ENCODE measurements around the gene MEIG1.
A peak's percentile ranks its signal among the peaks of the same experiment; 100 is the strongest.
"Not testable (repeated sequence)": the region's sequence is repeated elsewhere in the genome, so short reads cannot be mapped to it uniquely, and the experiment has no call there.

The MEIG1 gene

DNA sequence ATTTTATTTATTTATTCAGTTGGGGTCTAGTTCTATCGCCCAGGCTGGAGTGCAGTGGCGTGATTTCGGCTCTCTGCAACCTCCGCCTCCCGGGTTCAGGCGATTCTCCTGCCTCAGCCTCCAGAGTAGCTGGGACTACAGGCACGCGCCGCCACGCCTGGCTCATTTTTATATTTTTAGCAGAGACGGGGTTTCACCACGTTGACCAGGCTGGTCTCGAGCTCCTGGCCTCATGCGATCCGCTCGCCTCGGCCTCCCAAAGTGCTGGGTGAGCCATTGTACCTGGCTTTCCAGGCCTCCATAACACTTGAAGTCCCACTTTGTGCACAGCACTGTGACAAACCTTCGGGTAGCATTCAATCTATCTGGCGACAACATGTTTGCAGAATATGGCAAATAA lies 4.3 kb upstream of the MEIG1 start:
- DNase-seq (ENCODE audit: low spot score), result no peak

GRCh38 chr10:14958872-14959220 lies 342 bp upstream of the MEIG1 start:
- DNase-seq (ENCODE audit: low spot score), result no peak

GRCh38 chr10:14967897-14968296 lies 8.7 kb downstream of the MEIG1 start:
- no peak for DNase-seq (ENCODE audit: low spot score)

DNA sequence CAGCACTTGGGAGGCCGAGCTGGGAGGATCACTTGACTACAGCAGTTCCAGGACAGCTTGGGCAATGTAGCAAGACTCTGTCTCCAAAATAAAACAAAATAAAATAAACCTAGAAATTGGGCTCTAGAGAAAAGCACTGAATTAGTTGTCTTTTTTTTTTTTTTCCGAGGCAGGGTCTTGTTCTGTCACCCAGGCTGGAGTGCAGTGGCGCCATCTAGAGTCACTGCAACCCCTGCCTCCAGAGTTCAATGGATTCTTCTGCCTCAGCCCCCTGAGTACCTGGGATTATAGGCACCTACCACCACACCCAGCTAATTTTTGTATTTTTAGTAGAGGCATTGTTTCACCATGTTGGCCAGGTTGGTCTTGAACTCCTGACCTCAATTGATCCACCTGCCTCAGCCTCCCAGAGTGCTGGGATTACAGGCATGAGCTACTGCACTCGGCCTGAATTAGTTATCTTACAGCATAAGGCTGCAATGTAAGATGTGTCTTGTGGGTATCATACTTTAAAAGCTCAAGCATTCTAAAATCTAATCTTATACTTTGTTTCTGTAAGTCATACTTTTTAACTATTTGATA lies 12.8 kb downstream of the MEIG1 start:
- no peak for DNase-seq (ENCODE audit: low spot score)

DNA sequence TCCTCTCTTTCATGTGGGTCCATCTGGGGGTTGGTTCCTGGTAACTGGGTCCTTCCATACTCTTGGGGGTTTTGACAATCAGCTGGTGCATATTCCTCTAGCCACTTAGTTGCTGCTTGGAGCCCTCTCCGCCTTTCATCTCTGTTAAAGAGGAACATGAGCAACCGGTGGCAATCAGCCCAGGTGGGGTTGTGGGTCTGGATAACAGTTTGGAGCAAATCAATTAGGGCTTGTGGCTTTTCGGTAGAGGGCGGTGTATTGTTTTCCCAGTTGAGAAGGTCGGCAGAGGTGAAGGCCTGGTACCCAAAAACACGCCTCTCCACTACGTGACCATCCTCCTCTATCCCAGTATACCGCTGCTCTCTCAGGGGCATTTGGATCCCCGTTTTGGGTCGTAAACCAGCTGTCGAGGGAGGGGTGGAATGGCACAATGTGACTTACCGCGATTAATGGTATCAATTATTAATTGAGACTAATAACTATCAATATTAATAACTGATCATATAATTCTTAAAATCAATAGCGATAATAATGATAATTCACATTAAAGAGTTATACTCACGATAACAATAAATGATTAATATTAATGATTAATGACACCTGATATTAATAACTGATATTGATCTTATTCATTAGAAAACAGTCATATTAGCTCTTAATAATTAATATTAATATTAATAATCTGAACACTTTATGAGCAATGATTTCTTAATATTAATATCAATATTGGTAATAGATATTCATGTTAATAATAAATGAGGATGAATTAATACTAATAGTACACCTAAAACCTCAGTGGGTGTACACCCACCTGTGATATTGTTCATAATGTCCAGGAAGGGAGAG lies 15.2 kb downstream of the MEIG1 start:
- not testable (repeated sequence) for DNase-seq (ENCODE audit: low spot score)

DNA sequence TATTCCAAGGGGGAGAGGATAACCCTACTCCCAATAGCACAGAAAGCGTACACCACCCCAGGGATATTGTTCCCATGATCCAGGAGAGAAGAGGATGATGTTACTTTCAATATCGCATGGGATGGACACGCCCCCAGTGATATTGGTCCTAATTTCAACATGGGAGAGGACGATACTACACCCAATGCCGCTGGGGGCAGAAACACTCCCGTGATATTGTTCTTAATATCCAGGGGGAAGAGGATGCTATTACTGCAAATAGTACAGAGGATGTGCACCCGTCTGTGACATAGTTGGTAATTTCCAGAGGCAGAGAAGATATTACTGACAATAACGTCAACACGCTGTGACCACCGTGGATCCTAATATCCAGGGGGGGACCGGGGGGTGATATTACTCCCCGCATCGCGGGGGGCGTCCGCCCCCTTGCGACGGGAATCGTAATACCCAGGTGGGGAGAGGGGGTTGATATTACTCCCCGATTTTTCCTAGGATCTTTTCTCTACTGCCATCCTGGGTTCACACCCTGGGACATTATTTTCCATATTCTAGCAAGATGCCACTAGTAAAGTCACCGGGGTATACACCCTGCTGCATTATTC lies 16.6 kb downstream of the MEIG1 start:
- DNase-seq (ENCODE audit: low spot score), result no peak

DNA sequence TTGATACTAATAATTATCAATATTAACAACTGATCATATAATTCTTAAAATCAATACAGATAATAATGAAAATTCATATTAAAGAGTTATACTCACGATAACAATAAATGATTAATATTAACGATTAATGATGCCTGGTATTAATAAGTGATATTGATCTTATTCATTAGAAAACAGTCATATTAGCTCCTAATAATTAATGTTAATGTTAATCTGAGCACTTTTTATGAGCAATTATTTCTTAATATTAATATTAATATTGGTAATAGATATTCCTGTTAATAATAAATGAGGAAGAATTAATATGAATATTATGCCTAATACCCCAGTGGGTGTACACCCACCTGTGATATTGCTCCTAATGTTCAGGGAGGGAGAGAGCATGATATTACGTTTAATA lies 23.6 kb downstream of the MEIG1 start:
- DNase-seq (ENCODE audit: low spot score), result no peak

DNA sequence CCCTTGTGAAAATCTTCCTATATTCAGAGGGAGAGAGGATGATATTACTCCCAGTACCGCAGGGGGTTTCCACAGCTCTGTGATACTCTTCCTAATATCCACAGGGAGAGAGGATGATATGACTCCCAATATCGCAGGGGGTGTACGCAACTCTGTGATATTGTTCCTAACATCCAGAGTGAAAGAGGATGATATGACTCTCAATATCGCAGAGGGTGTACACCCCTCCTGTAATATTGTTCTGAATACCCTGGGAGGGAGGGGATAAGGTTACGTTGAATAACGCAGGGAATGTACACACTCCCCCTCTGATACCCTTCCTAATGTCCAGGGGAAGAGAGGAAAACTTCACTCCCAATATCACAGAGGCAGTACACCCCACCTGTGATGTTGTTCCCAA lies 30.4 kb downstream of the MEIG1 start:
- not testable (repeated sequence) for DNase-seq (ENCODE audit: low spot score)

DNA sequence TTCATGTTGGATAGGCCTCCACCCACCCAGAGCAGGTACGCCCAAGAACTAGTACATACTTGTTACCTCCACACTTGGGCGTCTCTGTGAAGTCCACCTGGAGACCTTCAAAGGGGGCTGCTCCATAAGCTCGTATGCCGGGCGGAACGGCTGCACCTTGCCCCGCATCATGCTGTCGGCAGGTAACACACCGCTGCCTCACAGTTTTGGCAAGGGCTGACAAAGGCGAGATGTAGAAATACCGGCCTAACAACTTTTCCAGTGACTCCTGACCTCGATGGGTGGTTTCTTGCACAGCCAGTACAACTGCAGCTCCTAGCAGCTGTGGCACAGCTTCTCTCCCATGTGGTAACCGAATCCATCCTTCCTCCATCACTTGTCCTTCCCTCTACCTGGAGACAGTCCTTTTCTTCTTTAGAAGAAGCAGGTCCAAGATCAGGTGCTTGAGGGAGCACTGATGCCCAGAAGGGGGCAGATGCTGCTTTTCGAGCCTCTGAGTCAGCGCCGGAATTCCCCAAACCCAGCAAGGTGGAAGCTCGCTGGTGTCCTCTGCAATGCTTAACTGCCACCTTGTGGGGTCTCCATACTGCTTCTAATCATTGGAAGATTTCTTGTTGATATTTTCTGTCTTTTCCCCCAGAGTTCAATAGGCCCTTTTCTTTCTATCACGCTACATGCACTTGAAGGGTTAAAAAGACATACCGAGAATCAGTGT lies 32.0 kb downstream of the MEIG1 start:
- not testable (repeated sequence) for DNase-seq (ENCODE audit: low spot score)

DNA sequence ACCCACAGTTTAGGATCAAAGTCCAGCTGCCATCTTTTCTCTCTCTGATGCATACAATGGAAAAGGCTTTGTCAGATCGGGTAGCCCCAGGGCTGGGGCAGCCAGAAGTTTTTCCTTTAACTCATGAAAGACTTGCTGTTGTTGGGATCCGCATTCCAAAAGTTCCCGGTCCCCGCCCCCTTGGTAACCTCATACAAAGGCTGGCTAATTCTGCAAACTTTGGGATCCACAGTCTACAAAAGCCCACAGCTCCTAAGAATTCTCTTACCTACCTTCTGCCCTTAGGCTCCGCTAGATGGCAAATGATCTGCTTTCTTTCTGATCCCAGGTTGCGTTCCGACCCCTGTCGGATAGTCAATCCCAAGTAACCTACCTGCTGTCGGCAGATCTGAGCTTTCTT lies 33.1 kb downstream of the MEIG1 start:
- DNase-seq (ENCODE audit: low spot score), result not testable (repeated sequence)

DNA sequence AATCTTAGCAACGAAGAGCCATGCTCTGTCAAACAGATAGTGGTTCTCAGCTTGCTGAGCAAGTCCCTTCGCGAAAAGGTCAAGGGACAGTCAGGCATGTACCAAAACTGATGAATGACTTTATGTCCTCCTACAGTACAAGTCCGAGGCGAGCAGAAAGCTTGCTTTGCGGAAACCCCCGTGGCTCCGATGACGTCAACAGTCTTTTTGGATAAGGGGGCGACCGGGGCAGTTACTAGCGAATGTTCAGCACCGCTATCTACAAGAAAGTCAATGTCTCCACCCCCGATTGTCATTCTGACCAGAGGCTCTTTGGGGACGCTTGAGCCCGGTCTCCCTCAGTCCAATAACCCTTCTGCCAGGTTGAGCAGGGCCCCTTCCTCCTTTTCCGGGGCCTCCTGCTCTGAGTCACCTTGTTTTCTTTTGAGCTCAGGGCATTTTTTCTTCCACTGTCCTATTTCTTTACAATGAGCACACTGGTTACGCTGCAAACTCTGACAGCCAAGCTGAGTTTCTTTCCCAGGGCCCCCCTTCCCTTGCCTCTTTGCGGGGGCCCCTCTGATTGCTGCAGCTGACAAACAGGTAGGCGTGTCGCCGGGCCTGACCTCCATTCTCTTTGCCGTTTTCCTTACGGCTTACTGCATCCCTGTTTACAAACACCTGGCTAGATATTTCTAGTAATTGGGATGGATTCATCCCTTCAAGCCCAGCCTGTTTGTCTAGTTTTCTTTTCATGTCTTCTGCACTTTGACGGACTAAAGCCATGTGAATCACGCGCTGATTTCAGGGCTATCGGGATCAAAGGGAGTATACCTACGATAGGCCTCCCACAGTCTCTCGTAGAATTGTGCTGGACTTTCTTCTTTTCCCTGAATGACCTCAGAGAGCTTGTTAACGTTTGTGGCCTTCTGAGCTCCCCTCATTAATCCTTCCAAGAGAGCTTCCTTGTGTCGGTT lies 34.6 kb downstream of the MEIG1 start:
- DNase-seq (ENCODE audit: low spot score), result not testable (repeated sequence)

GRCh38 chr10:14995964-14996565 lies 36.9 kb downstream of the MEIG1 start:
- DNase-seq (ENCODE audit: low spot score), result no peak

- DNase-seq (ENCODE audit: low spot score), result not testable (repeated sequence)
Measured at GRCh38 chr10:15013530-15013929, 54.3 kb downstream of the MEIG1 start.

DNA sequence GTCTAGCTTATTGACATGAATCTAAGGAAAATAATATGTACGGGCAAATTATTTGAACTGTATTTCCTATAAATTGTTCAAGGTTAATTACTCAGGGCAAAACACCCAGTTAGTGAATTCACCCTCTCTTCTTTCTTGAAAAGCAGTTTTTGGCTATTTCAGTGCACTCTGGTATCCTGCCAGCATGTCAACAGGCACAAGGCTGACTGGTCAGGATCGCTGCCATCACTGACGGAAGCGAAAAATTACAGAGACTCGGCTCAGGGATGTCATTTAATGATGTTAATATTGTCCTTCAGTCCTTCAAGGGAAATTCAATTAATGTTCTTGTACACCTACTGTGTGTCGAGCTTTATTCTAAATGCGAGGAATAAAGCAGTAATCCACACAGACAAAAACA lies 56.3 kb downstream of the MEIG1 start:
- DNase-seq (ENCODE audit: low spot score), result peak; percentile 2

DNA sequence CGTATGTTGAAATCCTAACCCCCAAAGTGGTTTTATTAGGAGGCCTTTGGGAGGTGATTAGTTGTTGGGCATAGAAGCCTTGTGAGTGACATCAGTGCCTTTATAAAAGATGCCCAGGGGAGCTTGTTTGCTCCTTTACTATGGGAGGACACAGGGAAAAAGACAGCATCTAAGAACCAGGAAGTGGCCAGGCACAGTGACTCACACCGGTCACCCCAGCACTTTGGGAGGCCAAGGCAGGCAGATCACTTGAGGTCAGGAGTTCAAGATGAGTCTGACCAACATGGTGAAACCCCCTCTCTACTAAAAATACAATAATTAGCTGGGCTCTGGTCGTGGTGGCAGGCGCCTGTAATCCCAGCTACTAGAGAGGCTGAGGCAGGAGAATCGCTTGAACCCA lies 61.8 kb downstream of the MEIG1 start:
- DNase-seq (ENCODE audit: low spot score), result not testable (repeated sequence)

All from putamen (tissue), 1 donor.